ENCODE data around the gene GID8. TPM values are rescaled to one million over a fixed set of nuclear protein-coding genes. Genes with fewer than 3 reads are reported as not detected.

GID8 gene
- polyA plus RNA-seq, 2 of the 4 experiments (the other 2 are of a cell fraction) = 19.2 to 24.5 TPM

DNA sequence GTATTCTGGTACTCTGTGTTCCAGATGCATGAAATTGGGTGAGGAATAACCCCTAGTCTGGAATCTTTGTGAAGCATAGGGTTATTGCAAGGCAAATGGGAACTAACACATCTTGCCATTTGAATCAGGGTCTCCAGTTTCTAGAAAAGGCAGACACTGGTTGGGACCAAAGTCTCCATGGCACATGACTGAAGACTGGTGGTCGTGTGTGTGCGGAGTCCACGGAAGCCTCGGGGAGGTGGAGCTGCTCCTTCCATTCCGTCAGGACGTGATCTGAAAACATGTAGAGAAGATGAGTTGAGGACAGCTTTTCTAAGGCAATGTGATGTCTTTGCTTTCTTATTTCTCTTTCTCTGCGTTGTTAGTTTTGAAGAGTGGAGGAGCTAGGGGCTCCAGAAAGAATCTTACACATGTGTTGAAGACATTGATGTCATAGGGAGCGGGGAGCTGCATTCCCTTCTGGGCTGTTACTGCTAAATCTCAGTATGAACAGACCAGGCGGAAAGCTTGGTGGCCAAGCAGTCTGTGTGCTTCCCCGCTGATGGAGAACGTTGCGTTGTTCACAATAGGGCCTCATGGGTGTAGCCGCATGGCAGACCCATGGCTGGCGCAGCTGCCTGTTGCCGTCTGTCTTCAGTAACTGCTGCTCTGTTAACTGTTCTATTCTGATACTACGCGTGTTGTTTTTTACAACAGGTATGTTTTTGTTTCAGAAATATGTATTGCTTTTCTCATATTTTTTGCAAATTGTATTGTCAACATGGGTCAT is 9.8 kb downstream of the GID8 start (continued):
- no peak for TF ChIP-seq CEBPB (IDR thresholded peaks at IDR 0.05)
- TF ChIP-seq CHD4 (IDR thresholded peaks at IDR 0.05; ENCODE audit: borderline replicate concordance) = no peak

DNA sequence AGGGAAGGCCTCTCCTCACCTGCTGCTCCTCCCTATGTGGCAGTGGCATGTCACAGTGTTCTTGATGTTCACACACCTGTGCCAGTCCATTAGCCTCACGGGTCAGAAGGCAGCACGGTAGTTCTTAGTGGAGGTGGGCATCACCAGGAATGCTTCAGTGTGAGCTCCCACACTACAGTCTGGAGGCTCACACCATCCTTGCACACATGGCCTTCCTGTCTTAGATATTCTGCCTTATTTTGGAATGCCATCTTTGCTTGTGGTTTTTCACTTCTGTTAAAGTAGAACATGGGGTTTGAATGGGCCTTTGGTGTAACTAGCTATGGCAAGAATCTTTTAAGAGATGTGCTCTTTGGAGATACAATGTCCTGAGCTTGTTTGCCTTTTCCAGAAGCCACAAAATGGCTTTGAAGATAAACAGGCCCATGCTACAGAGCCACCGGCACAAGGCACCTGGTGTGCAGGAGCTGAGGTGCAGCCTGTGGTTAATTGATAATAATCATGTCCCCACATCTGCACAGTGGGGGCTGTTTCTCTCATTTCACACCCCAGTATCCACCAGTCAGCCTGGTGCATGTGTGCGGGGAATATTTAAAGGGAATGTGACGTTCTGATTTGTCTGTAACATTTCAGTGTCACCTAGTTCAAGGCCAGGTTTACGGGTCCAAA is 11.3 kb downstream of the GID8 start:
- no peaks in the 10 kb centered on the region for H3K4me1 ChIP-seq
- no peak overlapping the region for H3K4me2 ChIP-seq
- ATAC-seq = no peak
- H3K27ac ChIP-seq = no peak overlapping the region
- TF ChIP-seq EP300 (IDR thresholded peaks at IDR 0.05) = no peak
- TF ChIP-seq RAD21 (conservative IDR thresholded peaks at IDR 0.05 in 1 of 2, IDR thresholded peaks at IDR 0.05 in 1 of 2) = no peak
- CTCF ChIA-PET = interaction anchor here (0.6 to 2.7 kb wide), 8 partner anchors 10 to 60 kb away, joined by 3 to 9 read pairs (median 6); partner anchors contain the start of gene BHLHE23
- H3K4me3 ChIP-seq = no peak overlapping the region
- peak in 1 of 2 experiments; percentile 22 for DNase-seq (ENCODE audit: low read depth in 1 of 2, low spot score in 1 of 2)
- H3K9me3 ChIP-seq = peaks cover 8% of the 10 kb centered on the region; the same call in 2 of the 3 replicates
- POLR2A ChIA-PET = no interaction called here
- FAIRE-seq = no peak
- WGBS (ENCODE audit: missing lambda C conversion rate) = 86% methylated on average over 6 of the region's 6 CpGs

DNA sequence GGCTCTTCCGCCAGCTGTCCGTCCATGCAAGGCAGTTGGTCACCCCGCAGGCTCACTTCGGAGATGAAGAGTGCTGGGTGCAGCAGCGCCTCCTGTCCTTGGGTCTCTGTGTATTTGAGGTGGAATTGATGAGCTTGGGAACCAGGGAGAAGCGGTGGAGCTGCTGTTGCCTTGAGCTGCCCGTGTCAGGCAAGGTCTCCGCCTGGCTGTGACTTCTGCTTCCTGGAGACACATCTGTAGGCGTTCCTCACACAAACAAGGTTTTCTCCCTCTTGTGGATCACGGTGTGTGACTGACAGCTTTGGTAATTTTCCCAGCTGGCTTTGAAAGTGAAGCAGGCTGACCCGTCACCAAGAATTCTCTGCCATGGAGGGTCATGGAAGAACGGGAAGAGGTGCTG is 12.0 kb downstream of the GID8 start:
- H3K9me3 ChIP-seq = peaks cover 8% of the 10 kb centered on the region; the same call in 2 of the 3 replicates
- ChIA-PET POLR2A (interaction anchor here (0.6 kb wide), 1 partner anchor 624 kb away, joined by 4 read pairs; the partner anchor contains the start of gene HELZ2), CTCF (interaction anchor here (0.6 to 2.7 kb wide), 8 partner anchors 22 to 78 kb away, joined by 3 to 9 read pairs (median 4); partner anchors contain the start of gene BHLHE23)
- H3K27ac ChIP-seq = no peak overlapping the region
- ATAC-seq (no peak), DNase-seq (ENCODE audit: low read depth in 1 of 2, low spot score in 1 of 2) (no peak), FAIRE-seq (no peak)
- no peak overlapping the region for H3K4me3 ChIP-seq
- H3K4me2 ChIP-seq = no peak overlapping the region
- TF ChIP-seq, protein P1, sequence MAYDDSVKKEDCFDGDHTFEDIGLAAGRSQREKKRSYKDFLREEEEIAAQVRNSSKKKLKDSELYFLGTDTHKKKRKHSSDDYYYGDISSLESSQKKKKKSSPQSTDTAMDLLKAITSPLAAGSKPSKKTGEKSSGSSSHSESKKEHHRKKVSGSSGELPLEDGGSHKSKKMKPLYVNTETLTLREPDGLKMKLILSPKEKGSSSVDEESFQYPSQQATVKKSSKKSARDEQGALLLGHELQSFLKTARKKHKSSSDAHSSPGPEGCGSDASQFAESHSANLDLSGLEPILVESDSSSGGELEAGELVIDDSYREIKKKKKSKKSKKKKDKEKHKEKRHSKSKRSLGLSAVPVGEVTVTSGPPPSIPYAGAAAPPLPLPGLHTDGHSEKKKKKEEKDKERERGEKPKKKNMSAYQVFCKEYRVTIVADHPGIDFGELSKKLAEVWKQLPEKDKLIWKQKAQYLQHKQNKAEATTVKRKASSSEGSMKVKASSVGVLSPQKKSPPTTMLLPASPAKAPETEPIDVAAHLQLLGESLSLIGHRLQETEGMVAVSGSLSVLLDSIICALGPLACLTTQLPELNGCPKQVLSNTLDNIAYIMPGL (CRISPR knock-in tag; IDR thresholded peaks at IDR 0.05; ENCODE audit: borderline replicate concordance) = no peak
- TF ChIP-seq CHD2 (IDR thresholded peaks at IDR 0.05; ENCODE audit: low read length, partially characterized antibody) (no peak), ZC3H11A (IDR thresholded peaks at IDR 0.05) (no peak), NFE2L2 (conservative IDR thresholded peaks at IDR 0.05; ENCODE audit: low read length) (no peak), TP53 (CRISPR knock-in tag; IDR thresholded peaks at IDR 0.05) (no peak)
- WGBS (ENCODE audit: missing lambda C conversion rate) = 93% methylated on average over 12 of the region's 12 CpGs
- H3K4me1 ChIP-seq = no peaks in the 10 kb centered on the region

DNA sequence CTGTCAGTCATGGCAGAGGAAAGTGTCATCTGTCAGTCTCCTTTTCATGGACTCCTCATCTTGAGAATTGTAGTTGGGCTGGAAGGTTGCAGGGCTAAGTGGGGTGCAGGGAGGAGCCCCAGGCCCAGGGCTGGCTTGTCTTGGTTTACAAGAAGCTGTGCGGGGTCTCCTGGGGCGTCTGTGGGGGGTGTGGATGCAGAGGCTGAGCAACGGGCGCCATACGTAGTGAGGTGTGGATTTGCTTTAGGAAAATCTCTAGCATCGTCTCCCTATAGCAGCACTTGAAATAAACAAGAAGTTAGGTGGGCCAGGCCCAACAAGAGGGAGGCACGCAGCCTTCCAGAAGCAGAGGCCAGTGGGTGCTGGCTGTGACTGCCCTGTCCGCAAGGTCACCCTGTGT is 12.8 kb downstream of the GID8 start:
- FAIRE-seq = no peak
- H3K9me3 ChIP-seq = peaks cover 8% of the 10 kb centered on the region; the same call in 2 of the 3 replicates
- H3K4me1 ChIP-seq = peaks cover 6% of the 10 kb centered on the region; the same call in 2 of the 3 replicates
- H3K27ac ChIP-seq = no peak overlapping the region
- ATAC-seq = no peak
- no peak for DNase-seq (ENCODE audit: low read depth in 1 of 2, low spot score in 1 of 2)
- H3K4me3 ChIP-seq = no peak overlapping the region
- WGBS (ENCODE audit: missing lambda C conversion rate) = 88% methylated on average over 8 of the region's 8 CpGs
- CTCF ChIA-PET = interaction anchor here (0.9 to 5.5 kb wide), 7 partner anchors 14 to 78 kb away, joined by 3 to 19 read pairs (median 4); no protein-coding TSS in a partner anchor
- H3K4me2 ChIP-seq = no peak overlapping the region
- POLR2A ChIA-PET = no interaction called here
- TF ChIP-seq, protein P2, sequence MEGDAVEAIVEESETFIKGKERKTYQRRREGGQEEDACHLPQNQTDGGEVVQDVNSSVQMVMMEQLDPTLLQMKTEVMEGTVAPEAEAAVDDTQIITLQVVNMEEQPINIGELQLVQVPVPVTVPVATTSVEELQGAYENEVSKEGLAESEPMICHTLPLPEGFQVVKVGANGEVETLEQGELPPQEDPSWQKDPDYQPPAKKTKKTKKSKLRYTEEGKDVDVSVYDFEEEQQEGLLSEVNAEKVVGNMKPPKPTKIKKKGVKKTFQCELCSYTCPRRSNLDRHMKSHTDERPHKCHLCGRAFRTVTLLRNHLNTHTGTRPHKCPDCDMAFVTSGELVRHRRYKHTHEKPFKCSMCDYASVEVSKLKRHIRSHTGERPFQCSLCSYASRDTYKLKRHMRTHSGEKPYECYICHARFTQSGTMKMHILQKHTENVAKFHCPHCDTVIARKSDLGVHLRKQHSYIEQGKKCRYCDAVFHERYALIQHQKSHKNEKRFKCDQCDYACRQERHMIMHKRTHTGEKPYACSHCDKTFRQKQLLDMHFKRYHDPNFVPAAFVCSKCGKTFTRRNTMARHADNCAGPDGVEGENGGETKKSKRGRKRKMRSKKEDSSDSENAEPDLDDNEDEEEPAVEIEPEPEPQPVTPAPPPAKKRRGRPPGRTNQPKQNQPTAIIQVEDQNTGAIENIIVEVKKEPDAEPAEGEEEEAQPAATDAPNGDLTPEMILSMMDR (IDR thresholded peaks at IDR 0.05) = no peak
- TF ChIP-seq POLR2A (IDR thresholded peaks at IDR 0.05; ENCODE audit: low read length) = no peak
- no peak for TF ChIP-seq CBX8 (IDR thresholded peaks at IDR 0.05)
- no peak for TF ChIP-seq ESRRA (IDR thresholded peaks at IDR 0.05; ENCODE audit: borderline replicate concordance, low read length)
- TF ChIP-seq, protein P3, sequence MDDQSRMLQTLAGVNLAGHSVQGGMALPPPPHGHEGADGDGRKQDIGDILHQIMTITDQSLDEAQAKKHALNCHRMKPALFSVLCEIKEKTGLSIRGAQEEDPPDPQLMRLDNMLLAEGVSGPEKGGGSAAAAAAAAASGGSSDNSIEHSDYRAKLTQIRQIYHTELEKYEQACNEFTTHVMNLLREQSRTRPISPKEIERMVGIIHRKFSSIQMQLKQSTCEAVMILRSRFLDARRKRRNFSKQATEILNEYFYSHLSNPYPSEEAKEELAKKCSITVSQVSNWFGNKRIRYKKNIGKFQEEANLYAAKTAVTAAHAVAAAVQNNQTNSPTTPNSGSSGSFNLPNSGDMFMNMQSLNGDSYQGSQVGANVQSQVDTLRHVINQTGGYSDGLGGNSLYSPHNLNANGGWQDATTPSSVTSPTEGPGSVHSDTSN (IDR thresholded peaks at IDR 0.05) = no peak

Measured in A549 (cell line).